ENCODE data around the gene SORL1.

- TF ChIP-seq CTCF (IDR thresholded peaks at IDR 0.05; ENCODE audit: low read length) (no peak), EZH2 (IDR thresholded peaks at IDR 0.05; ENCODE audit: borderline replicate concordance, low read length) (no peak)
Measured at GRCh38 chr11:121513807-121514206, 61.7 kb downstream of the SORL1 start.
